Measurements from ENCODE around the gene LRRFIP1. TPM values are rescaled to one million over a fixed set of nuclear protein-coding genes. Genes with fewer than 3 reads are reported as not detected.
"Not testable (repeated sequence)": the region's sequence is repeated elsewhere in the genome, so short reads cannot be mapped to it uniquely, and the experiment has no call there.

The LRRFIP1 gene
- total and polyA plus RNA-seq, 9 of the 15 experiments (the other 6 are each of a cell fraction or from before 2014, with no cell fraction given), result 13.1 to 45.2 (median 31.3) TPM

DNA sequence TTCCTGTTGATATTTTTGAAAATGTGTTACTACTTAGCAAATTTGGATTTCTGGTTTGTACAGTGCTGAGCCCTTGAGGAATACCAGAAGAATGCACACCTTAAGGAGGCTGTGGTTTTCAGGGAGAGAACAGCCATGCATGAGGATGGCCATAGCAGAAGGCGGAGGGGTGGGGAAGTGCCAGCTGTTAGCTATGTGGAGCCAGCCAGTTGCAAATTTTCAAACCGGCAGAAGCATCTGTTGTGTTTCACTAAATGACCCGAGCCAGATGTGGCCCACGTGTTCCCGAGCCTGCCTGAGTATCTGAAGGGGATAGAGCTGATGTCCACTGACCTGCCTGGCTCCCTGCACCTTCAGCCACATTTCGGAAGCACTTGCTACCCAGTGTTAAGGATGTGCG is 154.8 kb downstream of the LRRFIP1 start (continued):
- no peak for TF ChIP-seq FOSL1 (tag; conservative IDR thresholded peaks at IDR 0.05)

DNA sequence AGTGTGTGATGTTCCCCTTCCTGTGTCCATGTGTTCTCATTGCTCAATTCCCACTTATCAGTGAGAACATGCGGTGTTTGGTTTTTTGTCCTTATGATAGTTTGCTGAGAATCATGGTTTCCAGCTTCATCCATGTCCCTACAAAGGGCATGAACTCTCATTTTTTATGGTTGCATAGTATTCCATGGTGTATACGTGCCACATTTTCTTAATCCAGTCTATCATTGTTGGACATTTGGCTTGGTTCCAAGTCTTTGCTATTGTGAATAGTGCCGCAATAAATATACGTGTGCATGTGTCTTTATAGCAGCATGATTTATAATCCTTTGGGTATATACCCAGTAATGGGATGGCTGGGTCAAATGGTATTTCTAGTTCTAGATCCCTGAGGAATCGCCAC is 156.3 kb downstream of the LRRFIP1 start:
- POLR2A ChIA-PET; ATAC-seq; H3K4me3 ChIP-seq; H3K4me2 ChIP-seq (ENCODE audit: insufficient read depth, low read length); intact Hi-C loops (cut with micrococcal nuclease); H3K9me3 ChIP-seq (replicated peaks; ENCODE audit: control insufficient read depth, insufficient read depth, low read depth, low read length); H3K27ac ChIP-seq (ENCODE audit: extremely low read depth, low read depth, low read length); H3K9me1 ChIP-seq (ENCODE audit: control insufficient read depth, insufficient read depth, low read length); CTCF ChIA-PET (ENCODE audit: low intra/inter-chr PET ratio); H3K27me3 ChIP-seq (ENCODE audit: control insufficient read depth in 2 of 2, insufficient read depth in 2 of 2, low read length in 2 of 2); FAIRE-seq; H3K4me1 ChIP-seq (replicated peaks in 1 of 2; ENCODE audit: control insufficient read depth in 2 of 2, insufficient read depth in 2 of 2, low read length in 2 of 2); H3K36me3 ChIP-seq (ENCODE audit: control insufficient read depth, insufficient read depth, low read length); H2AFZ ChIP-seq (ENCODE audit: low read depth, low read length); H3K9ac ChIP-seq (ENCODE audit: insufficient read depth in 1 of 2, low read depth in 2 of 2, low read length in 2 of 2); BruUV-seq (replicated peaks); H3K79me2 ChIP-seq (ENCODE audit: control insufficient read depth, insufficient read depth, low read length); DNase-seq (ENCODE audit: extremely low read depth in 1 of 4, low spot score in 3 of 4); in situ Hi-C loops (cut with MboI); H4K20me1 ChIP-seq (replicated peaks; ENCODE audit: control insufficient read depth, insufficient read depth, low read length): not testable (repeated sequence)
- peak; percentile 62 for TF ChIP-seq NFIC (IDR thresholded peaks at IDR 0.05)
- 0 out of 2 replicates have a peak, but pooled peaks have one; percentile 7 for TF ChIP-seq NFIX (CRISPR knock-in tag; IDR thresholded peaks at IDR 0.05; ENCODE audit: low read depth)
- WGBS (ENCODE audit: insufficient coverage, low coverage, missing lambda C conversion rate), result 100% methylated on average over 1 of the region's 5 CpGs

GRCh38 chr2:237786936-237787335 is 159.5 kb downstream of the LRRFIP1 start:
- Histone ChIP-seq H3K79me2 (ENCODE audit: control insufficient read depth, insufficient read depth, low read length) (no peaks in the 10 kb centered on the region), H4K20me1 (replicated peaks; ENCODE audit: control insufficient read depth, insufficient read depth, low read length) (no peaks in the 10 kb centered on the region)
- WGBS (ENCODE audit: insufficient coverage, low coverage, missing lambda C conversion rate), result 78% methylated on average over 4 of the region's 4 CpGs

More at GRCh38 chr2:237786936-237787335, 159.5 kb downstream of the LRRFIP1 start:
- no peak overlapping the region for H3K9ac ChIP-seq (ENCODE audit: insufficient read depth in 1 of 2, low read depth in 2 of 2, low read length in 2 of 2)
- H3K27ac ChIP-seq (ENCODE audit: extremely low read depth, low read depth, low read length), result no peak overlapping the region
- POLR2A ChIA-PET, result no interaction called here
- no peak for FAIRE-seq
- H3K9me3 ChIP-seq (replicated peaks; ENCODE audit: control insufficient read depth, insufficient read depth, low read depth, low read length), result no peaks in the 10 kb centered on the region; the same call in 1 of the 2 replicates
- H3K4me1 ChIP-seq (replicated peaks in 1 of 2; ENCODE audit: control insufficient read depth in 2 of 2, insufficient read depth in 2 of 2, low read length in 2 of 2), result no peaks in the 10 kb centered on the region
- in situ Hi-C loops (cut with MboI), result no loop called here
- H3K27me3 ChIP-seq (ENCODE audit: control insufficient read depth in 2 of 2, insufficient read depth in 2 of 2, low read length in 2 of 2), result no peaks in the 10 kb centered on the region; a peak in 1 of 5 replicates
- no peak for ATAC-seq
- TF ChIP-seq ATF3 (IDR thresholded peaks at IDR 0.05) (no peak), ATF3 (CRISPR knock-in tag; conservative IDR thresholded peaks at IDR 0.05) (no peak), TRIM28 (IDR thresholded peaks at IDR 0.05) (0 out of 2 replicates have a peak, but pooled peaks have one; percentile 53), CBX5 (IDR thresholded peaks at IDR 0.05; ENCODE audit: borderline replicate concordance, low read depth) (0 out of 2 replicates have a peak, but pooled peaks have one; percentile 41), ZNF589 (CRISPR knock-in tag; IDR thresholded peaks at IDR 0.05; ENCODE audit: low read depth) (no peak), CBX1 (IDR thresholded peaks at IDR 0.05; ENCODE audit: low read depth) (0 out of 2 replicates have a peak, but pooled peaks have one; percentile 58)
- no peak overlapping the region for H2AFZ ChIP-seq (ENCODE audit: low read depth, low read length)
- H3K36me3 ChIP-seq (ENCODE audit: control insufficient read depth, insufficient read depth, low read length), result no peaks in the 10 kb centered on the region
- intact Hi-C loops (cut with micrococcal nuclease), result no loop called here
- H3K4me2 ChIP-seq (ENCODE audit: insufficient read depth, low read length), result no peak overlapping the region
- CTCF ChIA-PET (ENCODE audit: low intra/inter-chr PET ratio), result no interaction called here
- H3K4me3 ChIP-seq, result no peak overlapping the region
- DNase-seq (ENCODE audit: extremely low read depth in 1 of 4, low spot score in 3 of 4), result no peak
- no TSS peak for BruUV-seq (replicated peaks)
- no peaks in the 10 kb centered on the region for H3K9me1 ChIP-seq (ENCODE audit: control insufficient read depth, insufficient read depth, low read length)

Data from K562 (cell line).